Measurements from ENCODE around the gene DALRD3.

GRCh38 chr3:49034650-49035049, 16.3 kb upstream of the DALRD3 start:
- TF ChIP-seq CTCF (IDR thresholded peaks at IDR 0.05) (no peak), EZH2 (IDR thresholded peaks at IDR 0.05) (no peak)
